HG03175 (cell line): ENCODE results near the gene TRMT2A.

Experiments used
- ATAC-seq: cut with Tn5 transposase; IDR thresholded peaks from one replicate; pipeline ENCODE4 v1.9.1; 2021; ENCODE audit warnings: mild to moderate bottlenecking, moderate library complexity; ENCODE audit not compliant: unreplicated experiment

TRMT2A gene

DNA sequence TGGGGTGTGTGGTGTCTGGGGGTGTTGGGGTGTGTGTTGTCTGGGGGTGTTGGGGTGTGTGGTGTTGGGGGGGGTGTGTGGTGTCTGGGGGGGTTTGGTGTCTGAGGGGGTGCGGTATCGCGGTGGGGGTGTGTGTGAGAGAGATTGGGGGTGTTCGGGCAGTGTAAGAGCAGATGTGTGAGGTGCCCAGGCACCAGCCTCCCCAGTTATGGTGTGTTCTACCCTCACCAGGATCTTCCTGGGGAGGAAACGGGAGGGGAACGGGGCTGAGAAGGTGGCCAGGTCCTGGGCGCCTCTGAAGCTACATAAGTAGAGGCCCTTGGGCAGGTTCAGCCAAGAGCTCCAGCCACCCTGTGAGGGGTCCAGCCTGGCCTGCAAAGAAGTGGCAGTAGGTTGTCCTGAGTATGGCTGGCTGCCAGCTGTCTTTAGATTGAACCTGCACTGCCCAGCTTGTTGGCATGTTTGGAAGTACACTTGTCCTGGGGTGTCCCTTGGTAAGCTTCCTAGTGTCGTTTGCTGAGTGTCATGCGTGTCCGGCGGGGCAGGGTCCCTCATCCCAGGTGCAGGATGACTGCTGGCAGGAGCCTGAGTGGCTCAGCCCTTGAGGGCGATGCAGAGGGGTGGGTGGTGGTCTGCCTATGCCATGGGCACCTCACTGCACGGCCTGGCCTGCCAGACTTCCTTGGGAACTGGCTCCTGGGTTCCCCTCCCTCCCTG is 6.5 kb upstream of the TRMT2A start:
- ATAC-seq, result no peak

- no peak for ATAC-seq
These were observed 4.9 kb upstream of the TRMT2A start for GRCh38 chr22:20121856-20122415.

DNA sequence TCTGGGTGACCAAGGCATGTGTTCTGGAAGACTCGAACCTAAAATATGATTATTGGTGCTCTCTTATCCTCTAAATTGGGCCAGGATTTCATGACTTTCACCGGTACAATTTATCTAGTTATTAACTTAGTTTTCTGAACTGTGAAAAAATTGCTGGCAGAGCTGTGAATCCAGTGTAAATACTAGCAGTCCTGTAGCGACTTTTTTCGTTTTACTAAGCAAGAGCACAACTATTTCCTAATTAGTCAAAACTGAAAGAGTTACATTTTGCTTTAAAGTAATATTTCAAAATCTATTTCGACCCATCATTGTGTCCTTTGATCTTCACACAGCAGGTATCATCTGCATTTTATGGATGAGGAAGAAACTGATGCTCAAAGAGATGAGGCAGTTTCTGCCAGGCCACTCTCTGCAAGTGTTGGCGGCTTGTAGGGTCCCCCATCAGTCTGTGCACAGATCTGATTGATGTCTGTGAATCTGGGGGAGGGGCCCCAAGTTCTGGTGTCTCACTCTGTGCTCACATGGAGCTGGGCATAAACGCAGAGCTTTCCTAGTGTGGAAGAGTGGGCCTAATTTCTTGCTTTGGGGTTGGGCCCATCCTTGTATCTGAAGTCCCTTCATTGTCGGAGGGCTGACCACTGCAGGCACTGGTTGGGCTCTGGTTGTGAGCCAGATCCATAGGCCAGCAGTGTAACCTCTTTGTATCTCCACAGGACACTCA is 1.4 kb upstream of the TRMT2A start:
- no peak for ATAC-seq

DNA sequence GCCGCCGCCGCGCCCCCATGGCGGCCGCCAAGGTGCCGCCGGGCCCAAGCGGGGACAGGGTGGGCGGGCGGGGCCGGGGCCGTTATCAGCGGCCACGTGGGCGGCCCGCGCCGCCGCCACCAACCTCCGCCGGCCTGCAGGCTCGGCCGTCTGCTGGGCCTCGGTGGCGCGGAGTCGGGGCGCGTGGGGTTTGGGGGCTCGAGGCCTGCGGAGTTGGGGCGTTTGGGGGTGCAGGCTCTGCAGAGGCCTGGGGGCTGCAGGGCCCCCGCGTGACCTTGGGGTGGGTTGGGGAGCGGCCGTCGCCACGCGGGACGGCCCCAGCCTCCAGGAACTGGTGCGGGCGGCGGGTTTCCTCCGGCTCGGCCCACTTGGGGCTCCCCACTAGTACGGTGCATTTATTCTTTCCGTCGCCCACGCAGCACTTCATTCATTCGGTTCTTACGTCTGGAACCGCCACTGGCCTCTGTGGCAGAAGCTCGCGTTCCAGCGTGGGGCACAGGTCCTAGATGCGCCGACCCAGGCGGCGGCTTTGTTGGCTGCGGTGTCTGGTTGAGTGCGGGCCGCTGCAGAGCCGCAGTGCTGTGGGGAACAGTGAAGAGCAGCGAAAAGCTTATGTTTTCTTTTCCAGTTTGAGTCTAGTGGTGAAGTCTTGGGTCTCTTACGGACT is 740 bp upstream of the TRMT2A start:
- peak; percentile 25 for ATAC-seq

DNA sequence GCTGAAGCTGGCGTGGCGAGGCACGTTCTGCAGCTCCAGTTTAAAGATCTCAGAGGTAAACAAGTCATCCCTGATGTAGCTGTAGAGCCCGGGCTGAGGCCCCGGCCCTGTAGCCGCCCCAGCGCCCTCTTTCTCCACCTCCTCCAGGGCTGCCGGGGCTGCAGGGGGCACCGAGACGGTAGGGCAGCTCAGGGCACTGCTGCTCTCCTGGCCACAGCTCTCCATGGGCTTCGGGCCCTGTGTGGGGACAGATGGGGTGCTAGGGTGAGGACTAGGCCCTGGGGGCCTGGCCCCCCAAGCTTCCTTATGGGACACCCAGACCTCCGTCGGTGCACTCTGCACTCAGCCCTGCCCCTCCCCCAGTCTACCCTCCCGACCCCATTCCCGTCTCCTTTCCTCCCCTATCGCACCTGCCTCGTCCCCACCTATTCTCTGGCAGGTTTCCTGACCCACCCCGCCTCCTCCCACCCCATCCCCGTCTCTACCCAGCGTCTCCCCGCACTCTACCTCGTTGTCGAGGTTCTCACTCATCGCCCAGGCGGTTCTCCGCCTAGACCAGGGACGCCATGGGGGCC is 563 bp downstream of the TRMT2A start:
- ATAC-seq, result no peak

DNA sequence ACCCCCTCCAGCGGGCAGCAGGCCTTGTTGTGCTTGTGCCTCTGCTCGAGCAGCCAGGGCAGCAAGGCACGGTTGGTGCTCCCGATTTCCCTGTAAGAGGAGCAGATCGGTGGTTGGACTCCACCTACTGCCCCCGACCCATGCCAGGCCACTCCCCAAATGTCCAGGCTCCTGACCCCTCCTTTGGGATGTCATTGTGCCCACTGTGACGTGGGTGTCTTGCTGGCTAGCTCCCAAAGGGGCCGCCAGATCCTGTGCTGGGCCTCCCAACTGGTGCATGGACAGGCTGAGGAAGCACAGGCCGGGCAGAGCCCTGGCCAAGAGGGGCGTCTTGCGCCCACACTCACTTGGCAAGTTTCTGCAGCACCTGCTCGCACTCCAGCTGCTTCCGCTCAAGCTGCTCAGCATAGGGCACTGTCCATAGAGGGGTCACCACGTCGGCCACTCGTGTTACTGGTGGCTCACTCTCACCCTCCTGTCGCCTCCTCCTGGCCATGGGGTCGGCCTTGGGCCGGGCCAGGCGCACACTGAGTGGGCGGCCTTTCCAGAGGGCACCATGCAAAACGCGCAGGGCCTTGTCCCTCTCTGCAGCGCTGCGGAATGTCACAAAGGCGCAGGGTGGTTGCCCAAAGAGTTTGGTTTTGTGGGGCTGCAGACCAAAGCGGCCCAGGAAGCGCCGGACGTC is 1.2 kb downstream of the TRMT2A start, which contains the start of gene RANBP1:
Gene RANBP1, plus strand, starts transcription at position 414 of the 685 bp plus-strand sequence. Its CDS starts 81 bp downstream, at position 495.
- ATAC-seq, result no peak

DNA sequence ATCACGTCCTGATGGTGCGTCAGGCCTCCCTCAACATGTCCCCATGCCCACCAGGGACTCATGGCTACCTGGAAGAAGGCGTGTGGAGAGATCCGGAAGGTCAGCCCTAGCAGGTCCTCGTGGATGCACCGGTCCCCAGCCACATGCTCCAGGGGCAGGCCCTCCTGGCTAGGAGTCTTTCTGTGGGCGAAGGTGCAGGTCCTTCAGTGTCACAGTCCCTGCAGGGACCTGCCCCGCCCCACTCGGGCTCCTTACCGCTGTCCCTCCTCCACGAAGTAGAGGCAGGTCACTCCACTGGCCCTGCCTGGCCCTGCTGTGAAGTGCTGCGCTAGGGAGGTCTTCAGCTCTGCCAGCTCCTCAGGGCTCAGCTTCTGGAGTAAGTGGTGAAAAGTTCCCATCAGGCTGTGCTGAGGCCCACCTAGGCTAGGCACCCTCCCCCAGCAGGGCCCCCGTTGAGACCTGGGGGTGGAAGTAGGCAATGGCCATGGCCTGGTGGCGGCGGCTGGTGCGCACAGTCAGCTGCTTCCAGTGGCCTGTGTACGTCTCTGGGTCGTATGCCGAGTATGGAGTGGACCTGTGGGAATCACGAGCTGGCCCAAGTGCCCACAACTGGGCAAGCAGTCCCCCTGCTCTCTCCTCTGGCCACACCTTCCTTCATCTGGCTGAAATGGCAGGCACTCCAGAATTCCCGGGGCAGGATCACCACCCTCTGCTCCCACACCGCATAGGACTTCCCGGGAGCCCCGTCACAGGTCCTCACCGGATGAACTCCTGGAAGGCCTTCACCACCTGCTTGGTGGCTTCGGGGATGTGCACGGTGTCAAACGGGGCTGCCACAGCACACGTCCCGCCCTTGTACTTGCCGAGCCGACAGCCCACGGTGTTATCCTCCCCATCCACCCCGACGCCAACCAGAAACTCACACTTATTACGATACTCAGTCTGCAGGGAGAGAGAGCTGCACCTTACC is 2.2 kb downstream of the TRMT2A start:
- no peak for ATAC-seq

DNA sequence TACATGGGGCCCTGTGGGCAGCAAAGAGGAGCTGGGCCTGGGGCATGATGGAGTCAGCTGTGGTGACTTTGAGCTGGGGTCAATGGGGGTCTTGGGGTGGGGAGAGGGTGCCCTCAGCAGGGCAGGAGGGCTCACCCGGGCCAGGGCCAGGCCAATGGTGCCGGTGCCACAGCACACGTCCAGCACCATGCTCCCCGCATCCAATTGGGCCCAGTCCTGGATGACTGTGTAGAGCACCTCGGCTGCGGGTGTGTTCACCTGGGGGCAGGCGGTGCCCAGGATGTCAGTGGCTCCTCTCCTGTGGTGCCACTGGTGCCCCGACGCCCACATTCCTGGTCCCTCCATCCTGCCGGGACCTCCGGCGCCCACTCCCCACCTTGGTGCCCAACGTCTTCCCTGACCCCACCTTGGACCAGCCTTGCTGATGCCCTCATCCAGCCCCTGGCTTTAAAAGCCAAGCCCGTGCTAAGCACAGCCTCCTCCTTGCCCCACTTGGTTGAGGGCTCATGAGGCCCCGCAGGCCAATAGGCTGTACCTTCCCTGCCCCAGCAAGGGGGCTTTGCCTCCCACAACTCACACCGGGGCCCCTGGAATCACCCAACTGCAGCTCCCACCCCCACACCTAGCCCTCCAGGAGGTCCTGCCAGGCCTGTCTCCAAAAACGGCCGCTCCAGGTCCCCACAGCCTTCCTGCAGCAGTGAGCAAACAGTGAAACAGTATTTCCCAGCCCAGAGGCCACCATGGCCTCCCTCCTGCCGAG is 3.3 kb downstream of the TRMT2A start:
- no peak for ATAC-seq

- no peak for ATAC-seq
These were observed 4.2 kb downstream of the TRMT2A start for GRCh38 chr22:20112623-20113511.

DNA sequence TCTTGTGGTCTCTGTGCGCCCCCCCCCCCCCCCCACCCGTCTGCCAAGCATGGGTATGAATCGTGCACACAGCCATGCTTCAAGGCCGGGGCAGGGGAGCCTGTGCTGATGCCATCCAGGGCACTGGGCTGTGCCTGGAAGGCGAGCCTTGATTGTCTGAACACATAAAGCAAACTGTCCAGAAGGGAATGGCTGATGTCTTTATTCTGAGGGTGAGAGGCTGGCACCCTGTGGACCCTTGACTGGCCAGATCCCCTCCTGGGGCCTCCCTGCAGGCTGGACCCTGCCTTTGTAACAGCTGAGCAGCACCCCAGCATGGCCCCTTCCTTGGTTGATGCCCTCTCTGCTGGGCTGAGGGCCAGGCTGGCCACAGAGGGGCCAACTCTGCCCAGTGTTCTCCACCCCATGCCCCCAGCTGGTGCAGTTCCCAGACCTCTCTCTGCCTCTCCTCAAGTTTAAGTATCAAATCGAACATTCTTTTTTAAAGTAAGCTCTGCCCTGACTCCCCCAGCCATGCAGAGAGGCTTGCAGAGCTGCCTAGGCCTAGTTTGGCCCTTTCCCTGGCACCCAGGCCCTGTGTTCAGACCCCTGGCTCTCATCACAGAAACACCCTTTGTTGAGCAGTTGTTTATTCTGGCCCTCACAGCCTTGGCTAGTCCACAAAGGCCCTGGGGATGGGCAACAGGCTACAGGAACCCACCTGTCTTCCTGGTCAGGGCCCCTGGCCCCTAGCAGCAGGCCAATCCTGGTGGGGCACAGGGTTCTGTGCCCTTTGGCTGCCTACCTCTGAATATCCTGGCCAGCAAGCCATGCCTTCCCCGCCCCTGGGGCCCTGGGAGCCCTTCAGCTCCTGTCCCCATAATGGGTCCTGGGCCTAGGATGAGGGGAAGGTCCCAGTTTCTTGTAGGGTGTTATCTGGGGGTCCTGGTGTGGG is 5.1 kb downstream of the TRMT2A start:
- ATAC-seq, result no peak

- no peak for ATAC-seq
These were observed 5.9 kb downstream of the TRMT2A start for GRCh38 chr22:20111045-20111688.

DNA sequence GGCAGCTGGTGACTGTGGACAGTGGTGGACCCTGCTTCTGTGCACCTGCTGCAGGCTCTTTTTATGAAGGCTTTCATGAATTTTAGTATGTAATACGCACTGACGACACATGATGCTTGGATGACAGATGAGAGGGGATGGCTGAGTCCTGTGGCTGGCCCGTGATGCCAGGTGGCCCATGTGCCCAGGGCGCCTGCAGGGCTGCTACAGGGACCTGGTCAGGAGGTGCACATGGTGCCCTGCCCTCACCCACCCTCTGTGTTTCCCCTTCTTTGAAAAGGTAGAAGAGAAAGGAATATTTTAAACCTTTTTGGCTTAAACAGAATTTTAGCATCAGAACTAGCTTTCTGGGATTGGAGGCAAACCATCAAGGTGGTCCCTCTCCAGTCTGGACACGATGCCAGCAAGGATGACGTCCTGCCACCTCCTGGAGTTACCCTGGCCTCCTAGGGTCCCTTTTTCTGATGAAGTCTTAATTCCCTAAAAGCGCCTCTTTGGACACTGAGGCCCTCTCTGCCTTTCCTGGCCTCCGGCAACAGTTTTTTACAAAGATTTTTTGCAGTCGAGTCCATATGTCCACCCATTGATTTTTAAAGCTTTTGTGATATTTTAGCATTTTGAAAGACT is 6.6 kb downstream of the TRMT2A start:
- ATAC-seq, result no peak

- no peak for ATAC-seq
These were observed 7.3 kb downstream of the TRMT2A start for GRCh38 chr22:20109411-20110358.

- no peak for ATAC-seq
These were observed 8.2 kb downstream of the TRMT2A start for GRCh38 chr22:20108757-20109230.
